ENCODE results near the gene TRABD2B. TPM values are rescaled to one million over a fixed set of nuclear protein-coding genes. Genes with fewer than 3 reads are reported as not detected.
A peak's percentile ranks its signal among the peaks of the same experiment; 100 is the strongest.

TRABD2B gene
- polyA plus RNA-seq, 1 of the 3 experiments (the other 2 are of a cell fraction), result 0.03 TPM

GRCh38 chr1:47727051-47727696 is 270.0 kb downstream of the TRABD2B start:
- no peaks in the 10 kb centered on the region for H3F3A ChIP-seq (replicated peaks; ENCODE audit: insufficient read depth)
- no peak for DNase-seq
- no peak overlapping the region for H3K4me3 ChIP-seq (ENCODE audit: low read depth in 2 of 2, low read length in 1 of 2)
- H3K9ac ChIP-seq, result no peak overlapping the region
- H4K20me1 ChIP-seq (ENCODE audit: insufficient read depth), result no peaks in the 10 kb centered on the region
- H3K4me2 ChIP-seq, result no peak overlapping the region
- ChIA-PET POLR2A (no interaction called here), CTCF (interaction anchor here (1.1 to 37.6 kb wide), 41 partner anchors 8 to 548 kb away, joined by 3 to 1422 read pairs (median 7); partner anchors contain the start of genes FOXD2, FOXE3 and TRABD2B)
- H3K36me3 ChIP-seq (replicated peaks in 1 of 2; ENCODE audit: control insufficient read depth in 1 of 2, insufficient read depth in 2 of 2, low read length in 1 of 2), result no peaks in the 10 kb centered on the region
- H3K27ac ChIP-seq (ENCODE audit: low read depth in 2 of 2, low read length in 1 of 2), result no peak overlapping the region
- peaks cover 25% of the 10 kb centered on the region for H3K27me3 ChIP-seq (ENCODE audit: insufficient read depth)
- peaks cover 0 to 9% of the 10 kb centered on the region in 2 experiments; a peak in 1 of 4 replicates for H3K4me1 ChIP-seq (ENCODE audit: control insufficient read depth in 1 of 2, insufficient read depth in 2 of 2, low read depth in 1 of 2, low read length in 1 of 2)
- no peaks in the 10 kb centered on the region for H3K9me2 ChIP-seq
- WGBS (ENCODE audit: low lambda C conversion rate), result 61% methylated on average over 8 of the region's 8 CpGs
- H2AFZ ChIP-seq (ENCODE audit: low read depth), result no peak overlapping the region
- H3K79me2 ChIP-seq (ENCODE audit: insufficient read depth), result no peaks in the 10 kb centered on the region
- TF ChIP-seq MAX (IDR thresholded peaks at IDR 0.05; ENCODE audit: low read depth) (no peak), TCF12 (IDR thresholded peaks at IDR 0.05) (no peak), FOXJ3 (CRISPR knock-in tag; IDR thresholded peaks at IDR 0.05) (no peak), YY1 (IDR thresholded peaks at IDR 0.05; ENCODE audit: low read depth) (no peak), RCOR1 (IDR thresholded peaks at IDR 0.05; ENCODE audit: low read length) (no peak), IRF3 (IDR thresholded peaks at IDR 0.05; ENCODE audit: low read depth, low read length) (no peak)
- H3K9me3 ChIP-seq, result no peaks in the 10 kb centered on the region

- H3K27ac ChIP-seq (ENCODE audit: low read depth in 2 of 2, low read length in 1 of 2), result no peak overlapping the region
- peak; percentile 89 for DNase-seq
- no peaks in the 10 kb centered on the region for H4K20me1 ChIP-seq (ENCODE audit: insufficient read depth)
- no peak overlapping the region for H2AFZ ChIP-seq (ENCODE audit: low read depth)
- no peak overlapping the region for H3K9ac ChIP-seq
- no peaks in the 10 kb centered on the region for H3K36me3 ChIP-seq (replicated peaks in 1 of 2; ENCODE audit: control insufficient read depth in 1 of 2, insufficient read depth in 2 of 2, low read length in 1 of 2)
- H3K4me1 ChIP-seq (ENCODE audit: control insufficient read depth in 1 of 2, insufficient read depth in 2 of 2, low read depth in 1 of 2, low read length in 1 of 2), result peaks cover 0 to 9% of the 10 kb centered on the region in 2 experiments; a peak in 1 of 4 replicates
- no peaks in the 10 kb centered on the region for H3F3A ChIP-seq (replicated peaks; ENCODE audit: insufficient read depth)
- POLR2A ChIA-PET, result interaction anchor here (1.0 kb wide), 1 partner anchor 337 kb away, joined by 4 read pairs; no protein-coding TSS in a partner anchor
- WGBS (ENCODE audit: low lambda C conversion rate), result 8% methylated on average over 22 of the region's 22 CpGs
- CTCF ChIA-PET, result interaction anchor here (0.6 to 37.6 kb wide), 85 partner anchors 9 to 1322 kb away, joined by 3 to 1422 read pairs (median 4); partner anchors contain the start of genes CMPK1, FOXD2, FOXE3 and STIL
- H3K27me3 ChIP-seq (ENCODE audit: insufficient read depth), result peaks cover 28% of the 10 kb centered on the region
- H3K9me3 ChIP-seq, result no peaks in the 10 kb centered on the region
- H3K9me2 ChIP-seq, result no peaks in the 10 kb centered on the region
- peak overlapping the region; percentile 85 for H3K4me2 ChIP-seq
- H3K79me2 ChIP-seq (ENCODE audit: insufficient read depth), result no peaks in the 10 kb centered on the region
- peak overlapping the region; percentile 15 to 57; a peak in 3 of 4 replicates for H3K4me3 ChIP-seq (ENCODE audit: low read depth in 2 of 2, low read length in 1 of 2)
- TF ChIP-seq CTCF (IDR thresholded peaks at IDR 0.05) (peak; percentile 87), RXRA (IDR thresholded peaks at IDR 0.05; ENCODE audit: borderline replicate concordance, low read depth) (no peak), IRF3 (IDR thresholded peaks at IDR 0.05; ENCODE audit: low read depth, low read length) (no peak), CHD2 (IDR thresholded peaks at IDR 0.05; ENCODE audit: low read length, partially characterized antibody) (peak; percentile 9), NRF1 (IDR thresholded peaks at IDR 0.05; ENCODE audit: low read depth, low read length) (no peak), TCF12 (IDR thresholded peaks at IDR 0.05) (no peak), SIN3A (IDR thresholded peaks at IDR 0.05; ENCODE audit: borderline replicate concordance, low read depth, low read length) (no peak), EZH2phosphoT487 (IDR thresholded peaks at IDR 0.05; ENCODE audit: borderline replicate concordance, low read depth) (no peak), FOSL2 (IDR thresholded peaks at IDR 0.05; ENCODE audit: borderline replicate concordance, low read depth) (no peak), GATA2 (CRISPR knock-in tag; IDR thresholded peaks at IDR 0.05) (no peak), REST (IDR thresholded peaks at IDR 0.05; ENCODE audit: low read depth, low read length) (no peak), RAD21 (IDR thresholded peaks at IDR 0.05; ENCODE audit: low read length) (peak; percentile 87)
Observed at GRCh38 chr1:47725992-47726855, 271.0 kb downstream of the TRABD2B start.

All from SK-N-SH (cell line).